Measurements from ENCODE around the gene TKFC. TPM values are rescaled to one million over a fixed set of nuclear protein-coding genes. Genes with fewer than 3 reads are reported as not detected.

The TKFC gene
- total RNA-seq, 1 donor from 2014 or later: 7.3 TPM

GRCh38 chr11:61357894-61358239 lies 24.8 kb downstream of the TKFC start:
- intact Hi-C loops (cut with DNase I): no loop called here
- no peaks in the 10 kb centered on the region for H3K9me3 ChIP-seq
- H3K27ac ChIP-seq: no peak overlapping the region
- peaks cover 0 to 9% of the 10 kb centered on the region in 2 donors for H3K4me1 ChIP-seq
- no peak overlapping the region for H3K4me3 ChIP-seq
- no peaks in the 10 kb centered on the region for H3K27me3 ChIP-seq
- no peak for TF ChIP-seq CTCF (IDR thresholded peaks at IDR 0.05)
- peaks cover 15 to 32% of the 10 kb centered on the region in 2 donors for H3K36me3 ChIP-seq
- no peak for DNase-seq (ENCODE audit: low spot score in 2 of 2)

- H3K27me3 ChIP-seq: no peaks in the 10 kb centered on the region
- H3K4me1 ChIP-seq: peaks cover 0 to 9% of the 10 kb centered on the region in 2 donors
- intact Hi-C loops (cut with DNase I): no loop called here
- H3K36me3 ChIP-seq: peaks cover 8 to 25% of the 10 kb centered on the region in 2 donors
- no peak for TF ChIP-seq CTCF (IDR thresholded peaks at IDR 0.05)
- no peaks in the 10 kb centered on the region for H3K9me3 ChIP-seq
- H3K27ac ChIP-seq: no peak overlapping the region
- no peak overlapping the region for H3K4me3 ChIP-seq
- no peak for DNase-seq (ENCODE audit: low spot score in 2 of 2)
Observed at GRCh38 chr11:61358566-61358965, 25.5 kb downstream of the TKFC start.

DNA sequence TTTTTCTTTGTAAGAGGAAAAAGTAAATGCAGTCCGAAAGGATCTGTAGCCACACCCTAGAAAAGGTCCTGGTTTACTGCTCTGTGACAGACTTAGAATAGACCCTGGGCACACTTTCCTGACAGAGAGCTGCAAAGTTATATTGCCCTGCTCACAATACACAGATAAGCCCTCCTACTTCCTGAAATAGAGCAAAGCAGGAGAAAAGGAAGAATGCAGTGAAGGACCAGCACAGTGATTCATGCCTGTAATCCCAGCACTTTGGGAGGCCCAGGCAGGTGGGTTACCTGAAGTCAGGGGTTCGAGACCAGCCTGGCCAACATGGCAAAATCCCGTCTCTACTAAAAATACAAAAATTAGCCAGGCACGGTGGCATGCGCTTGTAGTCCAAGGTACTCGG lies 26.5 kb downstream of the TKFC start:
- intact Hi-C loops (cut with DNase I): no loop called here
- DNase-seq (ENCODE audit: low spot score in 2 of 2): no peak
- Histone ChIP-seq H3K36me3 (peaks cover 7 to 22% of the 10 kb centered on the region in 2 donors), H3K9me3 (no peaks in the 10 kb centered on the region), H3K4me3 (no peak overlapping the region), H3K4me1 (peaks cover 0 to 9% of the 10 kb centered on the region in 2 donors), H3K27me3 (no peaks in the 10 kb centered on the region), H3K27ac (no peak overlapping the region)
- TF ChIP-seq CTCF (IDR thresholded peaks at IDR 0.05): no peak

DNA sequence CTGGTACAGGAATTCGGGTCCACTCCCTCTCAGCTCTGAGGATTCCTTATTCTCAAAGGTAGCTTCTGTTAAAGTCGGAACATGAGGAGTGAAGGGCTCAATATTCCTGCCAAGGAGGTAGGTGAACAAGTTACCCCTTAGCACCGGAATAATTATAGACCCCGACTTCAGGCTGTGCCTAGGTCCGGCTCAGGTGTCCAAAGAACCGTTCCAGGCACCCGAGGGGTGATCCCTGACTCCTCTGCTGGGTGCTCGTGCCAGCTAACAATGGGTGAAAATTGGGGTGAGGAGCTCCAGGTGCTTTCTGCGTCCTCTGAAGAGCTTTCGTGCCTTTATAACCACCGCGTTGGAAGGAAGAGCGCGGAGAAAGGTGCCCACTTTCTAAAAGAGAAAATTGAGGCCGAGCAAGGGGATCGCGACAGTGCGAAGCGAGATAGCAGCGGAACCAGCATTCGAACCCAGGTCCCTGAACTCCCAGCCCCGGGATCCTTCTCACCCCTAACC lies 28.3 kb downstream of the TKFC start:
- DNase-seq (ENCODE audit: low spot score in 2 of 2): no peak
- no peak for TF ChIP-seq CTCF (IDR thresholded peaks at IDR 0.05)
- H3K27me3 ChIP-seq: no peaks in the 10 kb centered on the region
- H3K4me3 ChIP-seq: peak overlapping the region; percentile 77 to 78
- H3K27ac ChIP-seq: peak overlapping the region; percentile 96 to 98
- intact Hi-C loops (cut with DNase I): loop anchor here (2.0 kb wide), 1 partner anchor 24 kb away; no protein-coding TSS in a partner anchor
- H3K36me3 ChIP-seq: peaks cover 21 to 32% of the 10 kb centered on the region in 2 donors
- H3K4me1 ChIP-seq: peaks cover 0 to 9% of the 10 kb centered on the region in 2 donors
- H3K9me3 ChIP-seq: no peaks in the 10 kb centered on the region

DNA sequence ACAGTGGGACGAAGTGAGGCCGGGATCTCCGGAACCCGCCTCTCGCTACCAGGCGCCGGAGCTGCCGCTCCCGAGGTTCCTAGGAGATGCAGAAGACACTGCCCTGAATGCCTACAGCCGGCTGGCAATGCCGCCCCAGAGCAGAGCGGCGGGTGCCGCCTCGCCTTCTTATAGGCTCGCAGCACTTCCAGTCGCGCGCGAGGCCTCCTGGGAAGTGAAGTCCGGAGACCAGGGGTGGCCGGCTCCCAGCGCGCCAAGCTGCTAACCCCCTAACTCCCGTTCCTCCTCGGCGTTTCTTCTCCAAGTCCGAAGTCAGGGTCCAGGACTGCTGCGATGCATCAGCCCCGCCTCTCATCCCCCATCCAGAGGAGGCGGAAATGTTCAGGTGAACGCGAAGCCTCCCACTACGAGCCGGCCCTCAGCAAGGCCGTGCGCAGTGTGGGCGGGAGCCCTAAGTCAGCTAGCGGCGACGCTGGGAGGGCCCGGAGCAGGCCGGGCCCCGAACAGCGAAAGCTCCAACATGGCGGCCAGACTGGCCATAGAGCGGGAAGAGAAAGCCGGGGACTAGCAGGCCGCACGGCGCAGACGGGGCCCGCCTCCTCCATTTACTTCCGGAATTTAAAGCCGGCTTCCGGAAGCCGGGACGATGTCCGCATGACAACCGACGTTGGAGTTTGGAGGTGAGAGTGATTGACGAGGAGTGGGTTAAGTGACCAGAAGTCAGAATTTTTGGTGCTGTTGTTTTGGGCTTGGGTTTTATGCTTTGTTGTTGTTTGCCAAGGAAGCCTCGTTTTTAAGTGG lies 28.9 kb downstream of the TKFC start, which contains the start of the genes CYB561A3 and TMEM138:
CYB561A3 (minus strand) TSS at position 142 of the 801 bp plus-strand sequence. CDS start 5,169 bp downstream, outside the sequence.
TMEM138 (plus strand) TSS at position 634 of the 801 bp plus-strand sequence. CDS start 2,017 bp downstream, outside the sequence.
- no peaks in the 10 kb centered on the region for H3K27me3 ChIP-seq
- peak within 1 kb of the TSS; percentile 96 to 98 for H3K27ac ChIP-seq
- no peaks in the 10 kb centered on the region for H3K9me3 ChIP-seq
- peaks cover 0 to 9% of the 10 kb centered on the region in 2 donors for H3K4me1 ChIP-seq
- no peak for TF ChIP-seq CTCF (IDR thresholded peaks at IDR 0.05)
- H3K4me3 ChIP-seq: peak within 1 kb of the TSS; percentile 77 to 78
- DNase-seq (ENCODE audit: low spot score in 2 of 2): peak; percentile 77 to 96
- H3K36me3 ChIP-seq: peaks cover 26 to 32% of the 10 kb centered on the region in 2 donors
- intact Hi-C loops (cut with DNase I): loop anchor here (1.0 to 2.0 kb wide), 3 partner anchors 16 to 26 kb away; no protein-coding TSS in a partner anchor
